AG20443 (cell line): ENCODE data around the gene UTP11.

Experiments
- DNase-seq: peaks from one replicate; pipeline ENCODE4 v3.0.0; 2012; ENCODE audit warnings: low spot score, mixed read lengths

UTP11 gene

GRCh38 chr1:38071312-38072256, 59.0 kb downstream of the UTP11 start:
- peak; percentile 67 for DNase-seq

GRCh38 chr1:38072858-38073257, 60.3 kb downstream of the UTP11 start:
- DNase-seq, result no peak

DNA sequence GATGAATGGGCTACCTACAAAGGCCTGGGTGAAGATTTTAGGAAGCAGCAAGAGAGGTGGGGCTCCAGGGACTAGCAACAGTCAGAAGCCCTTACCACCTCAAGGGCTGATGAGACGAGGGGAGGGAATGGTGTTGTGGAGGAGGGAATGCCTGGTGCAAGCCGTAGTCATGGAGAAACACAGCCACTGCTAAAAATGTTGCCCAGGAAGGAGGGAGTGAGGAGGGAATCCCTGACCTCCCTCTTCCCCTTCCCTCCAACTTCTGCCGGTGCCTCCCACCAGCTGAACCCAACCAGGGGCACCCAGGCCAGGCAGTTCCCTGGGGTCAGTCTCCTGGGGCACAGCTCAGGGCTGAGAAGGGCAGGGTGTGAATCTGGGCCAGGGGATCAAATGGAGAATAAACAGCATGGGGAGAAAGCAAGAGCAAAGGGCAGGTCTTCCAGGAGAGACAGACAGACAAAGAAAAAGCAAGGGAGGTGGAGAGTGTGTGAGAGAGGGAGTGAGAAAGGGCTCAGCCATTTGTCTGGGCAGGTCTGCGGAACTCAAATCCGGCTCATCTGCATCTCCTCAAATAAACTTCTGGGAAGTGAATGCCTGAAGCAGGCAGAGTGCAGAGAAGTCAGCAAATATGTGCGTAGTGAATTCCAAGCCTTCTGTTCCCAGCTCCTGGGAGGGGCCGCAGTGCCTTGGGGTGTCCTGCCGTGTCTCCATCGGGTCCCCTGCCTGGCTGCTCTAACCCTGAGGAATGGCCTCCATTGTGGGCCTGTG, 61.2 kb downstream of the UTP11 start:
- DNase-seq, result no peak

GRCh38 chr1:38074302-38074677, 61.8 kb downstream of the UTP11 start:
- DNase-seq, result no peak
